Psoas muscle (tissue), 8 donors: ENCODE data around the gene IGF2BP3. TPM values are rescaled to one million over a fixed set of nuclear protein-coding genes. Genes with fewer than 3 reads are reported as not detected.

Experiments
- ATAC-seq, 4 donors: fragments of 200-7000 bp; cut with Tn5 transposase; one replicate each; pipeline ENCODE4 v1.9.1; 2020; ENCODE audit warnings: moderate library complexity in 3 of 4, mild to moderate bottlenecking in 2 of 4
- DNase-seq, 2 donors: peaks; one replicate each; pipeline ENCODE4 v3.0.0-alpha.2; 2020
- H3K27ac ChIP-seq: fragments of 200-600 bp; one replicate; pipeline ENCODE4 v1.8.0; 2022
- H3K27me3 ChIP-seq, 3 donors: fragments of 200-600 bp in 1 of 3; one replicate each; pipeline versions ENCODE4 v1.6.1 to v1.8.0; 2013 to 2022; ENCODE audit warnings: low read length in 2 of 3, mild to moderate bottlenecking in 2 of 3, moderate library complexity in 1 of 3; ENCODE audit not compliant: insufficient read depth in 3 of 3
- H3K36me3 ChIP-seq, 2 donors: fragments of 200-600 bp in 1 of 2; one replicate each; pipeline versions ENCODE4 v1.6.1 to v1.8.0; 2013 to 2022; ENCODE audit warnings: low read depth in 1 of 2, mild to moderate bottlenecking in 1 of 2, moderate library complexity in 1 of 2; ENCODE audit not compliant: insufficient read depth in 1 of 2
- H3K4me1 ChIP-seq: fragments of 200-600 bp; one replicate; pipeline ENCODE4 v1.8.0; 2022
- H3K4me3 ChIP-seq: fragments of 200-600 bp; one replicate; pipeline ENCODE4 v1.8.0; 2022; ENCODE audit warnings: mild to moderate bottlenecking
- H3K9me3 ChIP-seq: fragments of 200-600 bp; one replicate; pipeline ENCODE4 v1.8.0; 2022
- WGBS, 3 donors: extraction: QIAGEN DNeasy Blood & Tissue Kit; methylation state at CpG; one replicate each; pipeline versions ENCODE4 v1.1.6 to v1.1.7; 2013; 5-methylcytosine and 5-hydroxymethylcytosine counted together
- intact Hi-C, 2 donors: fragments of 100-400 bp; cut with DNase I; formaldehyde crosslinking; loops; one replicate each; pipeline versions ENCODE4 v1.11.0 to v1.14.2; 2022
- polyA plus RNA-seq, 3 donors: library from polyadenylated mRNA; stranded (reverse); fragments of 200-250 nt; gene quantifications; one replicate each; pipeline ENCODE4 v1.2.3, GENCODE V29; 2013
- total RNA-seq, 4 donors: library from RNA; stranded (reverse); fragmentation: NEBNext Ultra II Directional in 2 of 4; extraction: Animal tissue kit (Norgen Biotek cat#: 25700) in 2 of 4; gene quantifications; one replicate each; pipeline versions ENCODE4 v1.2.1 to v1.2.4, GENCODE V29; 2021 to 2023
- TF ChIP-seq, protein P1 (sequence below): fragments of 200-600 bp; IDR thresholded peaks from one replicate; pipeline ENCODE4 v1.8.0; 2022; ENCODE audit warnings: antibody characterized with exemption
- donor health status: healthy with polysubstance abuse.
- donor health status: DM: no; HTN: no; CAD: no; lungs with moderate emphysema.
- donor health status: Bipolar disorder and iron deficiency.
- donor health status: healthy.
- donor health status: DM: yes; HTN: yes; CAD: no.
- donor health status: DM: no; HTN: no; CAD: no.
- donor health status: DM: no; HTN: no; CAD: no.
- donor health status: DM: yes; HTN: yes; CAD: no.

IGF2BP3 gene
- total and polyA plus RNA-seq, 7 donors, result 0.03 to 0.73 (median 0.34) TPM

DNA sequence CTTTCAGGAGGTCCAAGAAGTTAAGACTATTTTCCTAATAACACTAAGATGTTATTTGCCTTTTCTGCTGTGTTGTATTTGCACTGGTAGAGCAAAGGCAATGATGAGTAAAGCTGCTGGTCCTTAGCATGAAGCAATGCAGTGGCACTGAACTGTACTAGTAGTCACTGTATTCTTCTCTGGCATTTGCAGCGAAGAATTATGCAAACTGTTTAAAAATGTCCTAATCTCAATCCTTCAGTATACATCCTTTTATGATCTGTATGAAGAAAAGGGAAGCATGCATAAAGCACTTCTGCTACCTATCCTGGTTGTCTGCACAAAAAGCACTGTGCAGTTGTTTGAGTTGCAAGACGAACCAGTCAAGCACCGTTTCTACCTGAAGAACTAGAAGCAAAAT is 20.4 kb downstream of the IGF2BP3 start:
- no peak overlapping the region for H3K4me3 ChIP-seq
- H3K27me3 ChIP-seq, result peaks cover 0 to 21% (median 0%) of the 10 kb centered on the region in 3 donors
- TF ChIP-seq, protein P1, sequence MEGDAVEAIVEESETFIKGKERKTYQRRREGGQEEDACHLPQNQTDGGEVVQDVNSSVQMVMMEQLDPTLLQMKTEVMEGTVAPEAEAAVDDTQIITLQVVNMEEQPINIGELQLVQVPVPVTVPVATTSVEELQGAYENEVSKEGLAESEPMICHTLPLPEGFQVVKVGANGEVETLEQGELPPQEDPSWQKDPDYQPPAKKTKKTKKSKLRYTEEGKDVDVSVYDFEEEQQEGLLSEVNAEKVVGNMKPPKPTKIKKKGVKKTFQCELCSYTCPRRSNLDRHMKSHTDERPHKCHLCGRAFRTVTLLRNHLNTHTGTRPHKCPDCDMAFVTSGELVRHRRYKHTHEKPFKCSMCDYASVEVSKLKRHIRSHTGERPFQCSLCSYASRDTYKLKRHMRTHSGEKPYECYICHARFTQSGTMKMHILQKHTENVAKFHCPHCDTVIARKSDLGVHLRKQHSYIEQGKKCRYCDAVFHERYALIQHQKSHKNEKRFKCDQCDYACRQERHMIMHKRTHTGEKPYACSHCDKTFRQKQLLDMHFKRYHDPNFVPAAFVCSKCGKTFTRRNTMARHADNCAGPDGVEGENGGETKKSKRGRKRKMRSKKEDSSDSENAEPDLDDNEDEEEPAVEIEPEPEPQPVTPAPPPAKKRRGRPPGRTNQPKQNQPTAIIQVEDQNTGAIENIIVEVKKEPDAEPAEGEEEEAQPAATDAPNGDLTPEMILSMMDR, result no peak
- DNase-seq (no peak), ATAC-seq (no peak)
- H3K4me1 ChIP-seq, result no peaks in the 10 kb centered on the region
- H3K27ac ChIP-seq, result no peak overlapping the region
- intact Hi-C loops, result no loop called here
- H3K36me3 ChIP-seq, result no peaks in the 10 kb centered on the region
- 67 to 86% (median 80%) methylated on average over 3 of the region's 3 CpGs for WGBS, 3 donors
- H3K9me3 ChIP-seq, result no peaks in the 10 kb centered on the region

DNA sequence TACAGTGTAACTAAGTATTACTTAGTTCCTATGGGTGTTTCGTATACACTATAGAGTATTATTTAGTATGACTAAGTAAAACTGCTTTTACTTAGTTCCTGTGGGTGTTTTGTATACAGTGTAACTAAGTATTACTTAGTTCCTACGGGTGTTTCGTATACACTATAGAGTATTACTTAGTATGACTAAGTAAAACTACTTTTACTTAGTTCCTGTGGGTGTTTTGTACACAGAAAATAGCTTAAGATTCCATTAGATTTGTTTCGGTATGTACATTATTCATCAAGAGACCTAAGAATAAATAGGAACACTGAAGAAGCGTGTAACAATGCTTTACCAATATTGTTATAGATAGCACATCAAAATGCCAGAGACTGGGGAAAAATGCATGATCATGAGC is 25.0 kb downstream of the IGF2BP3 start:
- H3K4me3 ChIP-seq, result no peak overlapping the region
- no peaks in the 10 kb centered on the region for H3K4me1 ChIP-seq
- WGBS, 3 donors, result 87 to 91% (median 90%) methylated on average over 5 of the region's 5 CpGs
- TF ChIP-seq, protein P1, result no peak
- intact Hi-C loops, result no loop called here
- H3K27ac ChIP-seq, result no peak overlapping the region
- no peaks in the 10 kb centered on the region for H3K36me3 ChIP-seq
- no peaks in the 10 kb centered on the region for H3K27me3 ChIP-seq
- DNase-seq (no peak), ATAC-seq (no peak)
- H3K9me3 ChIP-seq, result no peaks in the 10 kb centered on the region

DNA sequence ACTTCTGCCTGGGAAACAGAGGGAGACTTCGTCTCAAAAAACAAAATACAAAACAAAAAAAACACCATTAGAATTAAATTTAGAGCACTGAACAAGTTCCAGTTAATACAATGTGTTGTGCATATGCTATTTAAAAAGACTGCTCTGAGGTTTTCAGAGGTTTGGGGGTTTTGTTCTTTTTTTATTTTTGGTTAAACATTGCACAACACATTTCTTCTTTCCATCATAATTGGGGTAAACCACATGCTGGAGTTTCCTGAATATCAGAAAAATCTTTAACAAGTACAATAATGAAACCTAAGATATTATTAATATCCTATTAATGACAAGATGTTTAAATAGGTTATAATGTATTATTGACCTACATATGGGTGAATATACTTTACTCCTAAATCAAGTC is 26.3 kb downstream of the IGF2BP3 start:
- Histone ChIP-seq H3K27me3 (no peaks in the 10 kb centered on the region), H3K4me1 (no peaks in the 10 kb centered on the region), H3K36me3 (no peaks in the 10 kb centered on the region), H3K9me3 (no peaks in the 10 kb centered on the region), H3K27ac (no peak overlapping the region), H3K4me3 (no peak overlapping the region)
- no peak for DNase-seq
- no peak for ATAC-seq
- TF ChIP-seq, protein P1, result no peak
- intact Hi-C loops, result no loop called here
- WGBS, 3 donors, result 67 to 73% (median 71%) methylated on average over 1 of the region's 1 CpG

DNA sequence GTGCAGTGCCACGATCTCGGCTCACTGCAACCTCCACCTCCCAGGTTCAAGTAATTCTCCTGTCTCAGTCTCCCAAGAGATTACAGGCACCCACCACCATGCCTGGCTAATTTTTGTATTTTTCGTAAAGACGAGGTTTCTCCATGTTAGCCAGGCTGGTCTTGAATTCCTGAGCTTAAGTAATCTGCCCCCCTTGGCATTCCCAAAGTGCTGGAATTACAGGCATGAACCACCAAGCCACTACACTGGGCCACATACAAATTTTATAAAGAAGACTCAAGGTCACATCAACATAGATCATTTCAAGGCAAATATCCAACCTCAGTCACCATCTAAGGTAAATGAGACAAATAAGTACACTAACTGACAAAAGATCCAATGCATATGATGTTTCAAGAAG is 32.1 kb downstream of the IGF2BP3 start:
- TF ChIP-seq, protein P1, result no peak
- H3K27me3 ChIP-seq, result no peaks in the 10 kb centered on the region
- no peak for ATAC-seq
- no peaks in the 10 kb centered on the region for H3K36me3 ChIP-seq
- intact Hi-C loops, result no loop called here
- WGBS, 3 donors, result 83 to 92% (median 88%) methylated on average over 4 of the region's 4 CpGs
- H3K4me1 ChIP-seq, result no peaks in the 10 kb centered on the region
- H3K9me3 ChIP-seq, result no peaks in the 10 kb centered on the region
- H3K4me3 ChIP-seq, result no peak overlapping the region
- DNase-seq, result no peak
- H3K27ac ChIP-seq, result no peak overlapping the region

DNA sequence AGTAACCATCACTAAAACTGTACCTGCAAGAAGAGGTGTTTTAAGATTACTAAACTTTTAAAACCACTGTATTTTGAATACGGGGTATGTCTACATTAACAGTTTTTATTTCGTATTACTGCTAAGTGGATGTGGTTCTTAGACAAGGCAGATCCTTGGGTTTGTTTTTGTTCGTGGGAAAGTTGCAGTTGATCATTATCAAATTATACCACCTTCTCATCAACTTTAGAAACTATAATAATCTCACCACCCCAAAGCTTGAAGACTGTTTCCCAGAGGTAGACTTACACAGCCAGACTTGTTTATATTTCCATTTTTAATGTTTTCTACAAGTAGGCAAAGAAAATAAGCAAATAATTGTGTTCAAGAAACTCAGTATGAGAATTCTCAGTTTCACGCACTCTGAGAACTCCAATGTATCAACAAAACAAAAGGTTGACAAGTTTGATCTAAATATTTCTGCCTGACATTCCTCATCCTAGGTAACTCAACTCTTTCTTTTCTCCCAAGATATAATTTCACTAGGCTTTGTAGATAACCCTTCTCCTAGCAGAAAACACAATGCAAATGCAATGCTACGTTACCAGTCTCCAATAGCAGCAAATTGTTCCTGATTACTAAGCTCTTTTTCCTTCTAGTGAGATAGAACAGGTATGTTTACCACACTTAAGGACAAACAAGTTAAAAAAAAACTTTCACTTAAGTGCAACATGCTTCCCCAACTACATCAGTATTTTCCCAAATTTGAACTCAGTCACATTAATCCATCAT is 36.0 kb downstream of the IGF2BP3 start:
- intact Hi-C loops, result no loop called here
- H3K27me3 ChIP-seq, result no peaks in the 10 kb centered on the region
- H3K9me3 ChIP-seq, result no peaks in the 10 kb centered on the region
- TF ChIP-seq, protein P1, result no peak
- H3K36me3 ChIP-seq, result no peaks in the 10 kb centered on the region
- DNase-seq, result no peak
- ATAC-seq, result no peak
- H3K27ac ChIP-seq, result no peak overlapping the region
- 90 to 93% (median 93%) methylated on average over 5 of the region's 5 CpGs for WGBS, 3 donors
- H3K4me3 ChIP-seq, result no peak overlapping the region
- no peaks in the 10 kb centered on the region for H3K4me1 ChIP-seq
